ENCODE data around the gene MKX. TPM values are rescaled to one million over a fixed set of nuclear protein-coding genes. Genes with fewer than 3 reads are reported as not detected.

Gene MKX
- total RNA-seq, 4 donors from 2014 or later: 19.2 to 35.5 (median 23.7) TPM

GRCh38 chr10:27760867-27761266, 15.2 kb upstream of the MKX start:
- H3K4me3 ChIP-seq: no peak overlapping the region
- no peaks in the 10 kb centered on the region for H3K9me3 ChIP-seq
- no peaks in the 10 kb centered on the region for H3K36me3 ChIP-seq
- H3K27me3 ChIP-seq: no peaks in the 10 kb centered on the region
- intact Hi-C loops (cut with DNase I): no loop called here
- no peak overlapping the region for H3K27ac ChIP-seq (replicated peaks in 1 of 4)
- WGBS: 85% methylated on average over 5 of the region's 5 CpGs
- DNase-seq (ENCODE audit: extremely low spot score): no peak
- TF ChIP-seq, protein P1, sequence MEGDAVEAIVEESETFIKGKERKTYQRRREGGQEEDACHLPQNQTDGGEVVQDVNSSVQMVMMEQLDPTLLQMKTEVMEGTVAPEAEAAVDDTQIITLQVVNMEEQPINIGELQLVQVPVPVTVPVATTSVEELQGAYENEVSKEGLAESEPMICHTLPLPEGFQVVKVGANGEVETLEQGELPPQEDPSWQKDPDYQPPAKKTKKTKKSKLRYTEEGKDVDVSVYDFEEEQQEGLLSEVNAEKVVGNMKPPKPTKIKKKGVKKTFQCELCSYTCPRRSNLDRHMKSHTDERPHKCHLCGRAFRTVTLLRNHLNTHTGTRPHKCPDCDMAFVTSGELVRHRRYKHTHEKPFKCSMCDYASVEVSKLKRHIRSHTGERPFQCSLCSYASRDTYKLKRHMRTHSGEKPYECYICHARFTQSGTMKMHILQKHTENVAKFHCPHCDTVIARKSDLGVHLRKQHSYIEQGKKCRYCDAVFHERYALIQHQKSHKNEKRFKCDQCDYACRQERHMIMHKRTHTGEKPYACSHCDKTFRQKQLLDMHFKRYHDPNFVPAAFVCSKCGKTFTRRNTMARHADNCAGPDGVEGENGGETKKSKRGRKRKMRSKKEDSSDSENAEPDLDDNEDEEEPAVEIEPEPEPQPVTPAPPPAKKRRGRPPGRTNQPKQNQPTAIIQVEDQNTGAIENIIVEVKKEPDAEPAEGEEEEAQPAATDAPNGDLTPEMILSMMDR (IDR thresholded peaks at IDR 0.05): no peak
- no peak for TF ChIP-seq EP300 (IDR thresholded peaks at IDR 0.05)
- TF ChIP-seq POLR2AphosphoS5 (IDR thresholded peaks at IDR 0.05): no peak
- TF ChIP-seq POLR2A (IDR thresholded peaks at IDR 0.05; ENCODE audit: low read depth): no peak
- no peaks in the 10 kb centered on the region for H3K4me1 ChIP-seq

GRCh38 chr10:27759483-27760272, 14.1 kb upstream of the MKX start:
- no peak overlapping the region for H3K27ac ChIP-seq (replicated peaks in 1 of 4)
- WGBS: 73% methylated on average over 5 of the region's 5 CpGs
- H3K4me3 ChIP-seq: no peak overlapping the region
- TF ChIP-seq POLR2A (IDR thresholded peaks at IDR 0.05; ENCODE audit: low read depth): no peak
- TF ChIP-seq, protein P1 (IDR thresholded peaks at IDR 0.05): peak in 1 of 3 experiments; percentile 5
- no peaks in the 10 kb centered on the region for H3K4me1 ChIP-seq
- DNase-seq (ENCODE audit: extremely low spot score): no peak
- no peaks in the 10 kb centered on the region for H3K9me3 ChIP-seq
- no peaks in the 10 kb centered on the region for H3K27me3 ChIP-seq
- intact Hi-C loops (cut with DNase I): no loop called here
- no peaks in the 10 kb centered on the region for H3K36me3 ChIP-seq

GRCh38 chr10:27752673-27753237, 7.1 kb upstream of the MKX start:
- Histone ChIP-seq H3K4me1 (no peaks in the 10 kb centered on the region), H3K27me3 (peaks cover 0 to 8% (median 0%) of the 10 kb centered on the region in 4 donors), H3K9me3 (no peaks in the 10 kb centered on the region), H3K27ac (replicated peaks in 1 of 4) (no peak overlapping the region), H3K36me3 (no peaks in the 10 kb centered on the region), H3K4me3 (no peak overlapping the region)
- WGBS: 77% methylated on average over 3 of the region's 3 CpGs
- DNase-seq (ENCODE audit: extremely low spot score): no peak
- TF ChIP-seq EP300 (IDR thresholded peaks at IDR 0.05): no peak
- intact Hi-C loops (cut with DNase I): no loop called here

- Histone ChIP-seq H3K36me3 (no peaks in the 10 kb centered on the region), H3K27ac (replicated peaks in 1 of 4) (no peak overlapping the region), H3K4me1 (peaks cover 32 to 38% (median 35%) of the 10 kb centered on the region in 4 donors), H3K9me3 (no peaks in the 10 kb centered on the region), H3K27me3 (peaks cover 3 to 46% (median 8%) of the 10 kb centered on the region in 4 donors), H3K4me3 (no peak overlapping the region)
- no peak for TF ChIP-seq POLR2A (IDR thresholded peaks at IDR 0.05; ENCODE audit: low read depth)
- TF ChIP-seq, protein P1 (IDR thresholded peaks at IDR 0.05): no peak
- no peak for TF ChIP-seq EP300 (IDR thresholded peaks at IDR 0.05)
- no peak for TF ChIP-seq POLR2AphosphoS5 (IDR thresholded peaks at IDR 0.05)
- intact Hi-C loops (cut with DNase I): loop anchor here (5.0 to 10.0 kb wide), 3 partner anchors 429 to 646 kb away; no protein-coding TSS in a partner anchor
- 41% methylated on average over 4 of the region's 4 CpGs for WGBS
- no peak for DNase-seq (ENCODE audit: extremely low spot score)
These were observed 3.0 kb upstream of the MKX start for GRCh38 chr10:27748601-27749000.

- Histone ChIP-seq H3K4me3 (peak overlapping the region; percentile 62 to 90 (median 71)), H3K27ac (replicated peaks in 1 of 4) (peak overlapping the region in 3 of 4 donors; percentile 91 to 99 (median 96)), H3K9me3 (no peaks in the 10 kb centered on the region), H3K4me1 (peaks cover 36 to 50% (median 46%) of the 10 kb centered on the region in 4 donors), H3K27me3 (peaks cover 3 to 57% (median 10%) of the 10 kb centered on the region in 4 donors), H3K36me3 (no peaks in the 10 kb centered on the region)
- no peak for DNase-seq (ENCODE audit: extremely low spot score)
- 33% methylated on average over 10 of the region's 10 CpGs for WGBS
- intact Hi-C loops (cut with DNase I): loop anchor here (5.0 to 10.0 kb wide), 3 partner anchors 430 to 648 kb away; no protein-coding TSS in a partner anchor
- TF ChIP-seq POLR2AphosphoS5 (IDR thresholded peaks at IDR 0.05) (no peak), EP300 (IDR thresholded peaks at IDR 0.05) (no peak), POLR2A (IDR thresholded peaks at IDR 0.05; ENCODE audit: low read depth) (no peak)
- TF ChIP-seq, protein P1 (IDR thresholded peaks at IDR 0.05): no peak
These were observed 1.5 kb upstream of the MKX start for GRCh38 chr10:27747096-27747451.

Measured in esophagus muscularis mucosa (tissue), 4 donors.